Ascending aorta (tissue), 2 donors: ENCODE measurements around the gene INPP5E. TPM values are rescaled to one million over a fixed set of nuclear protein-coding genes. Genes with fewer than 3 reads are reported as not detected.

Source experiments
- DNase-seq, 2 donors: peaks; one replicate each; pipeline ENCODE4 v3.0.0-alpha.2; 2019; ENCODE audit warnings: low spot score in 2 of 2
- H3K27ac ChIP-seq, 2 donors: fragments of 200-600 bp; sonication (generic); one replicate each; pipeline ENCODE4 v1.5.1; 2016 to 2017; ENCODE audit warnings: mild to moderate bottlenecking in 1 of 2
- H3K27me3 ChIP-seq: fragments of 200-600 bp; sonication (generic); one replicate; pipeline ENCODE4 v1.5.1; 2017
- H3K36me3 ChIP-seq, 2 donors: fragments of 200-600 bp; sonication (generic); one replicate each; pipeline ENCODE4 v1.5.1; 2016
- H3K4me1 ChIP-seq, 2 donors: fragments of 200-600 bp; sonication (generic); one replicate each; pipeline ENCODE4 v1.5.1; 2016 to 2017; ENCODE audit warnings: mild to moderate bottlenecking in 1 of 2
- H3K4me3 ChIP-seq, 2 donors: fragments of 200-600 bp; sonication (generic); one replicate each; pipeline ENCODE4 v1.5.1; 2016 to 2017; ENCODE audit warnings: mild to moderate bottlenecking in 1 of 2
- H3K9me3 ChIP-seq, 2 donors: fragments of 200-600 bp; sonication (generic); one replicate each; pipeline ENCODE4 v1.5.1; 2016
- intact Hi-C: fragments of 100-400 bp; cut with DNase I; formaldehyde crosslinking; loops from one replicate; pipeline ENCODE4 v1.15.1; 2023
- total RNA-seq: library from RNA; depleted of rRNA; stranded (reverse); fragments of >200 nt; gene quantifications from one replicate; pipeline ENCODE4 v1.1.0, GENCODE V29; 2016
- TF ChIP-seq, protein P1 (sequence below), 3 experiments: fragments of 200-600 bp in 2 of 3; fragments of 450-650 bp in 1 of 3; sonication (generic) in 2 of 3; IDR thresholded peaks; one replicate each; pipeline ENCODE4 v1.5.1; 2016 to 2019; ENCODE audit warnings: antibody characterized with exemption in 3 of 3, mild to moderate bottlenecking in 1 of 3, moderate library complexity in 1 of 3

INPP5E gene
- total RNA-seq, 1 donor from 2014 or later = 20.2 TPM

- Histone ChIP-seq H3K36me3 (peaks cover 72 to 80% of the 10 kb centered on the region in 2 donors), H3K27ac (no peak overlapping the region), H3K27me3 (no peaks in the 10 kb centered on the region), H3K9me3 (no peaks in the 10 kb centered on the region), H3K4me1 (no peaks in the 10 kb centered on the region), H3K4me3 (no peak overlapping the region)
- intact Hi-C loops = no loop called here
- TF ChIP-seq, protein P1, sequence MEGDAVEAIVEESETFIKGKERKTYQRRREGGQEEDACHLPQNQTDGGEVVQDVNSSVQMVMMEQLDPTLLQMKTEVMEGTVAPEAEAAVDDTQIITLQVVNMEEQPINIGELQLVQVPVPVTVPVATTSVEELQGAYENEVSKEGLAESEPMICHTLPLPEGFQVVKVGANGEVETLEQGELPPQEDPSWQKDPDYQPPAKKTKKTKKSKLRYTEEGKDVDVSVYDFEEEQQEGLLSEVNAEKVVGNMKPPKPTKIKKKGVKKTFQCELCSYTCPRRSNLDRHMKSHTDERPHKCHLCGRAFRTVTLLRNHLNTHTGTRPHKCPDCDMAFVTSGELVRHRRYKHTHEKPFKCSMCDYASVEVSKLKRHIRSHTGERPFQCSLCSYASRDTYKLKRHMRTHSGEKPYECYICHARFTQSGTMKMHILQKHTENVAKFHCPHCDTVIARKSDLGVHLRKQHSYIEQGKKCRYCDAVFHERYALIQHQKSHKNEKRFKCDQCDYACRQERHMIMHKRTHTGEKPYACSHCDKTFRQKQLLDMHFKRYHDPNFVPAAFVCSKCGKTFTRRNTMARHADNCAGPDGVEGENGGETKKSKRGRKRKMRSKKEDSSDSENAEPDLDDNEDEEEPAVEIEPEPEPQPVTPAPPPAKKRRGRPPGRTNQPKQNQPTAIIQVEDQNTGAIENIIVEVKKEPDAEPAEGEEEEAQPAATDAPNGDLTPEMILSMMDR (IDR thresholded peaks at IDR 0.05) = no peak
- DNase-seq = no peak
These were observed 35.6 kb upstream of the INPP5E start for GRCh38 chr9:136474974-136475865.

GRCh38 chr9:136474021-136474640 is 34.5 kb upstream of the INPP5E start:
- H3K27me3 ChIP-seq = no peaks in the 10 kb centered on the region
- TF ChIP-seq, protein P1 (IDR thresholded peaks at IDR 0.05) = no peak
- peaks cover 82 to 85% of the 10 kb centered on the region in 2 donors for H3K36me3 ChIP-seq
- no peak overlapping the region for H3K4me3 ChIP-seq
- H3K9me3 ChIP-seq = no peaks in the 10 kb centered on the region
- intact Hi-C loops = no loop called here
- DNase-seq = no peak
- H3K27ac ChIP-seq = no peak overlapping the region
- H3K4me1 ChIP-seq = no peaks in the 10 kb centered on the region

DNA sequence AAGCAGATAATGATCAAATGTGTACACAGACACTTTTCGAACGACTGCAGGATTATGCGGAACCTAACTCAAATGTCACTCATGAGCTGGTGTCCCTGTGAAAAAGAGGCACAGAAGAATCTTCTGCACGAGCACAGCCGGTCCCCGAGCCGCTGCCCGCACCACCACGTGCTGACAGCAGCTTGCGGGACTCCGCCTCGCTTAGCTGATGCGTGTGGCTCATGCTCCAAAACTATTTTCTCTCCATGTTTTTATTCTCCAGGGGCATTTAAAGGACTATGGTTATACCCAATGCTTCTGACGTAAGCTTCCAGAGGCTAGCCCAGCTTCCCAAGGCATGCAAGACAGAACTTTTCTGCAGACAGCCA is 33.7 kb upstream of the INPP5E start:
- TF ChIP-seq, protein P1 (IDR thresholded peaks at IDR 0.05) = no peak
- intact Hi-C loops = no loop called here
- no peaks in the 10 kb centered on the region for H3K4me1 ChIP-seq
- no peak for DNase-seq
- no peak overlapping the region for H3K4me3 ChIP-seq
- H3K27me3 ChIP-seq = no peaks in the 10 kb centered on the region
- peaks cover 89 to 90% of the 10 kb centered on the region in 2 donors for H3K36me3 ChIP-seq
- H3K27ac ChIP-seq = no peak overlapping the region
- H3K9me3 ChIP-seq = no peaks in the 10 kb centered on the region

- no peak for DNase-seq
- intact Hi-C loops = no loop called here
- H3K36me3 ChIP-seq = peaks cover 94 to 95% of the 10 kb centered on the region in 2 donors
- H3K27me3 ChIP-seq = no peaks in the 10 kb centered on the region
- TF ChIP-seq, protein P1 (IDR thresholded peaks at IDR 0.05) = no peak
- no peak overlapping the region for H3K27ac ChIP-seq
- no peaks in the 10 kb centered on the region for H3K9me3 ChIP-seq
- H3K4me3 ChIP-seq = no peak overlapping the region
- H3K4me1 ChIP-seq = no peaks in the 10 kb centered on the region
These were observed 33.2 kb upstream of the INPP5E start for GRCh38 chr9:136472640-136473353.

DNA sequence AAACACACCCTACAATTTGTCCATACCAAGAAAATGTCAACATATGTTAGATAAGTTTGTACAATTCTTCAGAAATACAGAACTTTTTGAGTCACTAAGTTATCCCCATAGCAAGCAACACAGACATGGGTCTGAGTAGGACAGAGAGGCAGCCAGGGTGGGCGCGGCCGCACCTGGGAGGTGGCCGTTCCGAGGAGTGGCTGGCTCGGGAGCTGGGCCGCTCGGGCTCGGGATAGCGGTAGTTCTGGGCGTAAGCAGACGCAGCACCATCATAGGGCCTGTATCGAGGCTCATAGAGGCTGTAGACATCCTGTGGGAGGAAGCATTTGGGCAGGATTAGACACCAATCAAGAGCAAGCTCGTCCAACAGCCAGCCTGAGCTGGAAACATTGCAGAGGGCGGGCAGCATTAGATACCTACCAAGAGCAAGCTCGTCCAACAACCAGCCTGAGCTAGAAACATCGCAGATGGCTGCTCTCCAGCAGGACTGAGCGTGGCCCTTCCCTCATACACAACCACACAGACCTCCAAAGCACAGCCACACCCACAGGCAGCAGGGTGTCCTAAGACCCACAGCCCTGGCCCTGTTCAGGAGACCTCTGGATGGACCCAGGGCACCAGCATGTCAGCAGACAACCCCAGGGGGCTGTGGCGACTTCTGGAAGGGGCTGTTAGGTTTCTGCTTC is 32.3 kb upstream of the INPP5E start:
- intact Hi-C loops = no loop called here
- Histone ChIP-seq H3K27me3 (no peaks in the 10 kb centered on the region), H3K4me1 (no peaks in the 10 kb centered on the region), H3K9me3 (no peaks in the 10 kb centered on the region), H3K4me3 (no peak overlapping the region), H3K36me3 (peaks cover 94 to 96% of the 10 kb centered on the region in 2 donors), H3K27ac (no peak overlapping the region)
- DNase-seq = no peak
- TF ChIP-seq, protein P1 (IDR thresholded peaks at IDR 0.05) = no peak
